Parathyroid adenoma (tissue), 2 donors: ENCODE measurements around the gene ATAD3C.

ENCODE experiments used
- H2AFZ ChIP-seq: fragments of 300-600 bp; sonication (generic); one replicate; pipeline ENCODE4 v1.7.0; 2017; ENCODE audit warnings: antibody characterized with exemption, mild to moderate bottlenecking
- H3K27ac ChIP-seq: fragments of 300-600 bp; sonication (generic); one replicate; pipeline ENCODE4 v1.7.0; 2017
- H3K27me3 ChIP-seq: fragments of 300-600 bp; sonication (generic); one replicate; pipeline ENCODE4 v1.7.0; 2017; ENCODE audit warnings: low read length; ENCODE audit not compliant: control insufficient read depth, insufficient read depth
- H3K36me3 ChIP-seq: fragments of 300-600 bp; sonication (generic); one replicate; pipeline ENCODE4 v1.7.0; 2017; ENCODE audit warnings: low read length; ENCODE audit not compliant: control insufficient read depth, insufficient read depth
- H3K4me1 ChIP-seq: fragments of 300-600 bp; sonication (generic); one replicate; pipeline ENCODE4 v1.7.0; 2017; ENCODE audit warnings: control low read depth
- H3K4me2 ChIP-seq: fragments of 300-600 bp; sonication (generic); one replicate; pipeline ENCODE4 v1.7.0; 2017; ENCODE audit warnings: low read length
- H3K4me3 ChIP-seq: fragments of 300-600 bp; sonication (generic); one replicate; pipeline ENCODE4 v1.7.0; 2017; ENCODE audit warnings: low read depth, low read length
- H3K79me2 ChIP-seq: fragments of 300-600 bp; sonication (generic); one replicate; pipeline ENCODE4 v1.7.0; 2017; ENCODE audit warnings: control low read depth
- H3K9ac ChIP-seq: fragments of 300-600 bp; sonication (generic); one replicate; pipeline ENCODE4 v1.7.0; 2017; ENCODE audit warnings: mild to moderate bottlenecking
- H3K9me3 ChIP-seq: fragments of 300-600 bp; sonication (generic); one replicate; pipeline ENCODE4 v1.7.0; 2017; ENCODE audit warnings: low read length; ENCODE audit not compliant: control insufficient read depth
- CTCF ChIP-seq: fragments of 300-600 bp; sonication (generic); IDR thresholded peaks from one replicate; pipeline ENCODE4 v1.7.0; 2017; ENCODE audit warnings: antibody characterized with exemption, mild to moderate bottlenecking
- donor health status: primary hyperparathyroidism.

Gene ATAD3C

GRCh38 chr1:1437904-1438376, 11.5 kb upstream of the ATAD3C start:
- Histone ChIP-seq H3K9me3 (no peaks in the 10 kb centered on the region), H3K4me3 (no peak overlapping the region), H2AFZ (no peak overlapping the region), H3K4me2 (no peak overlapping the region), H3K79me2 (no peaks in the 10 kb centered on the region), H3K27me3 (no peaks in the 10 kb centered on the region), H3K9ac (no peak overlapping the region), H3K4me1 (no peaks in the 10 kb centered on the region), H3K36me3 (no peaks in the 10 kb centered on the region), H3K27ac (no peak overlapping the region)
- TF ChIP-seq CTCF = no peak

DNA sequence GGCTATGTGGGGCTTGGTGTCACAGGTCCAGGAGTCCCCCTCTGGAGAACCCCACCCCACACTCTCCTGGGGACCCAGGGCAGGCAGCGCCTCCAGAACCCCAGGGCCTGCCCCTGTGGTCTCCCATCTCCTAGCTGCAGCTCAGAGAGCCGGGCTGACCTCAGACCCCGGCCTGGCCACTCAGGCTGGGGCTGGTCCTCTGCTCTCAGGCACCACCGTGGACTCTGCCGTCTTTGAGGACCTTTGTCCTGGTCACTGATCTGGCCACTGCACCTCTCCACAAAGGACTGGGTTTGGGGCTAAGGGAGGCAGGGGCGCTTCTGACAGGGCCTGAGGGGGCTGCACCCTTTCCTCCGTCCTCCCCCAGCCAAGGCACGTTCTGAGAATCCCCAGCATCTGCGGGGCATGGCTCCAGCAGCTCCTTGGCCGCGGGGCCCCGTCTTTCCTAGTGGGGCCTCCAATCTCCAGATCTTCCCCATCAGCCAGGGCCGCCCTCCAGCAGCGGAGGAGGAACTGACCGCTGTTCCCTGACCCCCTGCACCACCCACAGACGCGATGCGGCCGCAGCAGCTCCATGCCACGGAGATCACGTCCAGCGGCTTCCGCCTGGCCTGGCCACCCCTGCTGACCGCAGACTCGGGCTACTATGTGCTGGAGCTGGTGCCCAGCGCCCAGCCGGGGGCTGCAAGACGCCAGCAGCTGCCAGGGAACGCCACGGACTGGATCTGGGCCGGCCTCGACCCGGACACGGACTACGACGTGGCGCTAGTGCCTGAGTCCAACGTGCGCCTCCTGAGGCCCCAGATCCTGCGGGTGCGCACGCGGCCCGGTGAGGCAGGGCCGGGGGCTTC, 10.7 kb upstream of the ATAD3C start:
- Histone ChIP-seq H3K27ac (no peak overlapping the region), H3K4me1 (no peaks in the 10 kb centered on the region), H3K9me3 (no peaks in the 10 kb centered on the region), H3K9ac (no peak overlapping the region), H3K4me2 (no peak overlapping the region), H3K36me3 (no peaks in the 10 kb centered on the region), H3K4me3 (no peak overlapping the region), H3K79me2 (no peaks in the 10 kb centered on the region), H2AFZ (no peak overlapping the region), H3K27me3 (no peaks in the 10 kb centered on the region)
- TF ChIP-seq CTCF = no peak

DNA sequence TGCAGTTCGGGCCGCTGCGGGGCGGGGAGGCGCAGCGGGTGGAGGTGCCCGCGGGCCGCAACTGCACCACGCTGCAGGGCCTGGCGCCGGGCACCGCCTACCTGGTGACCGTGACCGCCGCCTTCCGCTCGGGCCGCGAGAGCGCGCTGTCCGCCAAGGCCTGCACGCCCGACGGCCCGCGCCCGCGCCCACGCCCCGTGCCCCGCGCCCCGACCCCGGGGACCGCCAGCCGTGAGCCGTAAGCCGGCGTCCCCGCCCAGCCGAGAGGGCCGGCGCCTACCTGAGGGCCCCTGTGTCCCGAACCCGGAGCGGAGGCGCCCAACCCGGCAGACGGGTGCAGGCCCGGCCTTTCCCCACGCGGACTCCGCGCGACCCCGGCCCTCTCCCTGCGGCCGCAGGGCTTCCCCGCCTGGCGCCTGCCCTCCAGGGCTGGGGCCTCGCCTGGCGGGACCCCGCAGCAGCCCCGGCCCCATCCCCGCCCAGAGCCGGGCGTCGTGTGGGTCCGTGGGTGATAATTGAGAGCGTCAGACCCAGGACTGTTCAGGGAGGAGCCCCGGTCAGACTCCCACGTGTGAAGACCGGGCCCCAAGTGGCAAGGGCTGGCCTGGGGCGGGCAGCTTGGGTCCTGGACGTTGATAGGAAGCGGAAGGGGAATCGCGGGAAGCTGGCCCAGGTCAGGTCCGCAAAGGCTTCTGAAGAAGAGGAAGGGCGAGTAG, 9.8 kb upstream of the ATAD3C start:
- no peaks in the 10 kb centered on the region for H3K4me1 ChIP-seq
- H3K9me3 ChIP-seq = no peaks in the 10 kb centered on the region
- no peak overlapping the region for H3K4me3 ChIP-seq
- H2AFZ ChIP-seq = no peak overlapping the region
- H3K27ac ChIP-seq = no peak overlapping the region
- no peaks in the 10 kb centered on the region for H3K36me3 ChIP-seq
- no peak overlapping the region for H3K4me2 ChIP-seq
- H3K9ac ChIP-seq = no peak overlapping the region
- H3K27me3 ChIP-seq = no peaks in the 10 kb centered on the region
- no peak for TF ChIP-seq CTCF
- no peaks in the 10 kb centered on the region for H3K79me2 ChIP-seq

- Histone ChIP-seq H3K79me2 (no peaks in the 10 kb centered on the region), H3K9ac (no peak overlapping the region)
Observed at GRCh38 chr1:1440262-1441001, 9.1 kb upstream of the ATAD3C start.

More at GRCh38 chr1:1440262-1441001, 9.1 kb upstream of the ATAD3C start:
- H3K4me1 ChIP-seq = no peaks in the 10 kb centered on the region
- no peaks in the 10 kb centered on the region for H3K9me3 ChIP-seq
- H3K4me3 ChIP-seq = no peak overlapping the region
- H3K4me2 ChIP-seq = no peak overlapping the region
- TF ChIP-seq CTCF = no peak
- peak overlapping the region; percentile 62 for H2AFZ ChIP-seq
- no peak overlapping the region for H3K27ac ChIP-seq
- no peaks in the 10 kb centered on the region for H3K27me3 ChIP-seq
- no peaks in the 10 kb centered on the region for H3K36me3 ChIP-seq
